Islet precursor cell (in vitro differentiated cells): ENCODE measurements around the gene BEAN1.

Source experiments
- DNase-seq: peaks from one replicate; pipeline ENCODE4 v3.0.0-alpha.2; 2018

BEAN1 gene

DNA sequence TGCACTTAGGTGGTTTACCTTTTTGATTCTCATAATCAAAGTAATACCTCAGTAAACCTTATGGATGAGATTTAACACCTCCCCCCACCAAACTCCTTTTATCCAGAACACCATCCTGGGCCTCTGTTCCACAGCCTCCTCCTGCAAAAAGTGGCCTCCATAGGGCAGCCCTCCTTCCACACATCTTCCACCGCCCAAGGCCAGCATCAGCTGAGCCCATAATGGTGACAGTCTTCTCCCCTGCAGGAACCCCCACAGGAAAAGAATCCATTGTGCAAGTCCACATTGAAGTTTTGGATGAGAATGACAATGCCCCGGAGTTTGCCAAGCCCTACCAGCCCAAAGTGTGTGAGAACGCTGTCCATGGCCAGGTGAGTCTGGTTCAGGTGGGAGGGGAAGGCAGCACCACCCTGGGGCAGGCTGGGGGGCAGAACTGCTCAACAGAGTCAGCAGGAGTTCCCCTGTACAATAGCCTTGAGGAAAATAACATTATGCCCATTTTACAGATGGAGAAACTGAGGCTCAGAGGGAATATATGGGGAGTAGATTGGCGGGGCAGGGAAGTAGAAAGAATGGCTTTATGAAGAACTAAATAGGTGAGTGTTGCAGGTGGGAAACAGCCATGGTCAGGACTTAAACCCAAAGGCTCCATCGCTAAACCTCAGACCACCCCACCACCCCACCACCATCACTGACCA, 29.2 kb upstream of the BEAN1 start:
- DNase-seq = peak; percentile 20

DNA sequence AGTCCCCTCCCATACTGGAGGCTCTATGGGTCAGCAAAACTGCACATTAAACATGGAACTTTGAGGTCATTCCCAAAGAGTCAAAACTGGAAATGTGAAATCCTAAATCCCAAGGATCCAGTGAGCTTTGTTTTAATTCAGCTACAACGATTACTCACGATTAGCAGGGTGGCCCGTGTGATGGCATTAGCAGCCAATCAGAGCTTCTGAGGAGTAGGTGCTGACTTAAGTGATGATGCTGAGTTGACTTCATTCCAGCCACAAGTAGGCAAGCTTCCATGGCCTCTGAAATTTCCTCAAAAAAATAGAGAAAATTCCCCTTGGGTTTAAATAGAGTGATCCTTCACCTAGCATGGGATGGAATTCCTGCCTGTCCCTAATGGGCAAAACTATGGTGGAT, 28.1 kb upstream of the BEAN1 start:
- DNase-seq = no peak

DNA sequence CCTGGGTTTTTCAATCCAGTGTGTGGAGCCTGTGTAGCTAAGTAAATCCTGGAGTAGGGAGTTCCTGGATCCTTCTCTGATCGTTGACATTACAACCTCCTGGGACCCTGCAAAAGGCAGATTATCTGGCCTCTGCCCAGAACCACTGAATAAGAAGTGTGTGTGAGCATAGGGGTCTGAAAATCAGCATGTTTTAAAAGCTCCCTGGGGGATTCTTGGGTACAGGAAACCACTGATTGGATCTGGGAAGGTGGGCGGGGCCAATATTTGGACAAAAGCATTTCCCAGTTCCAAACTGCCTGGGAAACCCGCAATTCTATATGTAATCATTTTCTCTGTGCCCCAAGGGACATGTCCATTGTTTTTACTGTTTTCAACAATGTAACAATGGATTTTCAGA, 27.2 kb upstream of the BEAN1 start:
- peak; percentile 32 for DNase-seq

DNA sequence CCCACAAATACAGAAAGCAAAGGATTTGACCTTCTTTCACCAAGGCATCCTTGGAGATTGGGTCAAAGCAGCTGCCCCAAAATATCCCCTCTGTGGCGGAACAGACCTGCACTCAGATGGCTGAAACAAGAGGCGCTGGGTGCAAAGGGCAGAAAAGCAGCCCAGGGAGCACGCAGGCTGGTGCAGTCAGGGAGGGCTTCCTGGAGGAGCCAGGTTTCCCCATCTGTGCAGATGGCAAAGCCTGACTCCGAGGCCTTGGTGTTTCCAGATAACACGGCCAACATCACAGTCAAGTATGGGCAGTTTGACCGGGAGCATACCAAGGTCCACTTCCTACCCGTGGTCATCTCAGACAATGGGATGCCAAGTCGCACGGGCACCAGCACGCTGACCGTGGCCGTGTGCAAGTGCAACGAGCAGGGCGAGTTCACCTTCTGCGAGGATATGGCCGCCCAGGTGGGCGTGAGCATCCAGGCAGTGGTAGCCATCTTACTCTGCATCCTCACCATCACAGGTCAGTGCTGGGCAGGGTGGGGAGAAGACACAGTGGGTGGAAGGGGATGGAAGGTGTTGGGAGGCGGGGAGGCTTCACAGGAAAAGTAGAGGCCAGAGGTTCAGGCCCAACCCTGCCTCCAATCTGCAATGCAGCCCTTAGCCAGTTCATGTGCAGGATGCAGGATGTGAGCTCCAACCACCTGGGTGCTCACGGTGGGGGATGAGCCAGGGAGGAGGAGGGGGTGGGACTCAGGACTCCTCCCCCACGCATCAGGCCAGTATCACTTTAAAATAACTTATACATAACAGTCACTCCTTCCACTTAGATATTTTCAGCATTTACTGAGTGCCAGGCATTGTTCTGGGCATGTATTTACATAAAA, 26.4 kb upstream of the BEAN1 start:
- DNase-seq = peak; percentile 49

DNA sequence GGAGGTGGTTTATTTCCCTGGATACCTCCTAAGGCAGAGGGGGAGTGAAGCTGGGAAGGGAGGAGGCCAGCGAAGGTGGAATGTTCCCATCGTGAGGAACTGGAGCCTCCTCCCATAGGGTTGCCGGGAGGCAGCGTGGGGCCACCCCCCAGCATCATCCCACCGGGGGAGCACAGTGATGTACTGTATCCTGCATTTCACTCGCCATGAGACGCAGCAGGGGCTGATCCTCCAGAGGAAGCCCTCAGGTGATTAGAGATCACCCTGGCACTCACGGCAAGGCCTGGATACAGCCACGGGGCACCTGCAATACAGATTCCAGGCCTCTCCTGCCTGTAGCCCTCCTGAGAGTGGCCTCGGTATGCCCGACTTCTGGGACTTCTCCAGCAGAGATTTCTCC, 25.5 kb upstream of the BEAN1 start:
- DNase-seq = peak; percentile 32

DNA sequence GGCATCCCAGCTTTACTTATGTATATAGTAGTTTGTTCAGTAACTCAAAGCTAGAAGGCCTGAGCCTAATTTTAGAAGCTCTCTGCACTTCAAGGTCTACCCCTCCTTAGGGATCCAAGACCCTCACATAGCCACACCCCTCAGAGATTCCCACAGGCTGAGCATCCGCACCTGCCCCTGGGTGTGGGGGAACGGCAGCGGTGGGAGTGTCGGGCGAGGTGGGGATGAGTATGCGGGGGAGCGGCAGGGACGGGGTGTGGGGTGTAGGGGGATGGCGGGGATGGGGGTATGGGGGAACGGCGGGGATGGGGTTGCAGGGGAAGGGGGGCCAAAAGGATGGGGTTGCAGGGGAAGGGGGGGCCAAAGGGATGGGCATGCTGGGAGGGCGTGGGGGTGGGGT, 24.9 kb upstream of the BEAN1 start:
- peak; percentile 12 for DNase-seq

DNA sequence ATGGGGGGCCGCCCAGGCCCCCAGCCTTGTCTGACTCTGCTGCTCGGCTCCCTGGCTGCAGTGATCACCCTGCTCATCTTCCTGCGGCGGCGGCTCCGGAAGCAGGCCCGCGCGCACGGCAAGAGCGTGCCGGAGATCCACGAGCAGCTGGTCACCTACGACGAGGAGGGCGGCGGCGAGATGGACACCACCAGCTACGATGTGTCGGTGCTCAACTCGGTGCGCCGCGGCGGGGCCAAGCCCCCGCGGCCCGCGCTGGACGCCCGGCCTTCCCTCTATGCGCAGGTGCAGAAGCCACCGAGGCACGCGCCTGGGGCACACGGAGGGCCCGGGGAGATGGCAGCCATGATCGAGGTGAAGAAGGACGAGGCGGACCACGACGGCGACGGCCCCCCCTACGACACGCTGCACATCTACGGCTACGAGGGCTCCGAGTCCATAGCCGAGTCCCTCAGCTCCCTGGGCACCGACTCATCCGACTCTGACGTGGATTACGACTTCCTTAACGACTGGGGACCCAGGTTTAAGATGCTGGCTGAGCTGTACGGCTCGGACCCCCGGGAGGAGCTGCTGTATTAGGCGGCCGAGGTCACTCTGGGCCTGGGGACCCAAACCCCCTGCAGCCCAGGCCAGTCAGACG, 24.4 kb upstream of the BEAN1 start:
- peak; percentile 50 for DNase-seq

DNA sequence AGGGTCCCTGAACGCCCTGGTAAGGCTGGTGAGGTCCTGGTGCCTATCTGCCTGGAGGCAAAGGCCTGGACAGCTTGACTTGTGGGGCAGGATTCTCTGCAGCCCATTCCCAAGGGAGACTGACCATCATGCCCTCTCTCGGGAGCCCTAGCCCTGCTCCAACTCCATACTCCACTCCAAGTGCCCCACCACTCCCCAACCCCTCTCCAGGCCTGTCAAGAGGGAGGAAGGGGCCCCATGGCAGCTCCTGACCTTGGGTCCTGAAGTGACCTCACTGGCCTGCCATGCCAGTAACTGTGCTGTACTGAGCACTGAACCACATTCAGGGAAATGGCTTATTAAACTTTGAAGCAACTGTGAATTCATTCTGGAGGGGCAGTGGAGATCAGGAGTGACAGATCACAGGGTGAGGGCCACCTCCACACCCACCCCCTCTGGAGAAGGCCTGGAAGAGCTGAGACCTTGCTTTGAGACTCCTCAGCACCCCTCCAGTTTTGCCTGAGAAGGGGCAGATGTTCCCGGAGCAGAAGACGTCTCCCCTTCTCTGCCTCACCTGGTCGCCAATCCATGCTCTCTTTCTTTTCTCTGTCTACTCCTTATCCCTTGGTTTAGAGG, 23.5 kb upstream of the BEAN1 start:
- peak; percentile 51 for DNase-seq

DNA sequence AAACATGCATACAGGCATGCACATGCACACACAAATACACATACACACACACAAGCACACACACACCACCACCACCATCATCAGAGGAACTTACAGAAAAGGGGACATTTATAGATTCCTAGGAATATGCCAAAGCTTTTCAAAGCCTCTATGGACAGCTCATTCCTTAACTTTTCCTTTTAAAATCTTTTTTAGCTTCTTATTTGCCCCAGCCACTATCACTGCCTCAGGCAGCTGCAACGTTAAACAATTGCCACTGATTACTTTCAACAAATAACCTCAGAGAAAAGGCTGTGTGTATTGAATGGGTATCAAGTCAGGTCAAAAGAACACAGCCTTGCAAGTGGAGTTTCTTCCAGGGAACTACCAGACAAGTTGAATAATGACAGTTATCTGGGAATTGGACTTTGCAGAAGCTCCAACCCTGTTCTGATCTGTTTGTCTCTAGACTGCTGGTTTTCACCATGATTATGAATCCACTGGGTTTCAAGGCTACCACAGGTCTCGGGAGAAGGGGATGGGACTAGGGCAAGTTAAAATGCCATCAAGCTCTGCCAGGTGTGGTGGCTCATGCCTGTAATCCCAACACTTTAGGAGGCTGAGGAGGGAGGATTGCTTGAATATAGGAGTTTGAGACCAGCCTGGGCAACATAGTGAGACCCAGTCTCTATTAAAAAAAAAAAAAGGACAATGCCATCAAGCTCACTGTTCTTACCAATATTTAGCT, 21.9 kb upstream of the BEAN1 start:
- DNase-seq = peak; percentile 4

DNA sequence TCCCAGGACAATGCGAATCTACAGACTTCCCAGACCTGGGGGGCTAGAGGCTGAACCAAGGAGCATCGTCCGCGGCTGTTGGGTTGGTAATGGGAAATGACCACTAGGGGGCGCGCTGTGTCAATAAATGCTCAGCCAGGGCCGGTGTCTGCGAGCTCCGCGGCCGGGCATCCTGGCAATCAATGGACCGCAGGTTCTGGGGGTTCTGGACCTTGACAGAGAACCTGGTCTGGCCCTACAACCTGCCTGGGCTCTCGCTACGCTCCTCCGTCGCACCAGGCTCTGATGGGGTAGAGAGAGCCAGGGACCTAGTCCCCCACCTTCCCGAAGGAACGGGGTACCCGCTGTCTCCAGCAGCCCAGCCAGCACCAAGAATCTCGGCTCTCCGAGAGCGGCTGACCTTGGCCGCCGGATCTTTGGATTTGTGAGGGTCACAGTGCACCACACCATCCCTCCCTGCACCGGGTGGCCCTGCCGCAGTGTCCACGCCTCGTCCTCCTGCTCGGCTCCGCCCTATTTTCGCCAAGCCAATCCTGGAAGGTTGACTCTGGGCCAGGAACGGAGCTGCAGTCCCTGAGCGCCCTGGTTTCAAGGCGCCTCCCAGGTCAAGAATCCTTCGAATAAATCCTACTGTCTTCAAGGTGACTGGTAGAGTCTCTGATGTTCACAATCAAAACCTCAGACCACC, 20.4 kb upstream of the BEAN1 start:
- peak; percentile 91 for DNase-seq

DNA sequence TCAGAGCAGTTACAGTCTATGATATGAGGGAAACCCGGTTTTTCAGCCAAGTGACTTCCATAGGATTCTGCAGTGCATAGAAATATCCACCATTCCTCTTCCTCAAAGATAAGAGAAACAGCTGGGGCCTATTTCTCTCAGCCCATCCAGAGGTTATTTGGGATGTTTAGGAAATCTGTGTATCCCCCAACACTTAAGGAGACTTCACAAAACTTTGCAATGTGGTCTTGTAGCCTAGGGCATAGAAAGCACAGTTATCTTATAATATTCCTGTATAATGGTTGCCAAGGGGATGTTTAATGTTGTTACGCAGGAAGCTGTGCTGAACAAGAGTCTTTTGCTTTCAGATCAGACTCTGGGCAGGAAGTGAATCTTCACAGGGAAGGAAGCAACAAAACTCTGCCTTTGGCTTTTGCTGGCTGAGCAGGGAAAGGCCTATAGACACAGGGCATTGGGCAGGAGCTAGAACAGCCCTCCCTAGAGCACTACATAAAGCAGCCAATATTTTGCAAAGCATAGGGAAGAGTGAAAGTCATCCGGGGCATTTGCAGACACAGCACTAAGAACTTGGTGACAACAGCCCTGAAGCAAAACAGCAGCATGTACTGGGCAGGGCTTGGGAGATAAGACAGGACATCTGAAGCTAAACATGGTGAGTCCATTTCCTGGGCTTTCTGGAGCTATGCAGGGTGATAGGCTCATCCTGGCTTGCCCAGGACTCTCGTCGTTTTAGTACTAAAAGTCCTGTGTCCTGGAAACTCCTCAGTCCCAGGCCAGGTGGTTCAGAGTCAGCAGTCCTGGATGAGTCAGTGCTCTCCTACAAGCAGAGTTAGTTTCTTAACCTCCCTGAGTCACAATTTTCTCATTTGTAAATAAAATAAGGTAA, 18.7 kb upstream of the BEAN1 start:
- peak; percentile 93 for DNase-seq

DNA sequence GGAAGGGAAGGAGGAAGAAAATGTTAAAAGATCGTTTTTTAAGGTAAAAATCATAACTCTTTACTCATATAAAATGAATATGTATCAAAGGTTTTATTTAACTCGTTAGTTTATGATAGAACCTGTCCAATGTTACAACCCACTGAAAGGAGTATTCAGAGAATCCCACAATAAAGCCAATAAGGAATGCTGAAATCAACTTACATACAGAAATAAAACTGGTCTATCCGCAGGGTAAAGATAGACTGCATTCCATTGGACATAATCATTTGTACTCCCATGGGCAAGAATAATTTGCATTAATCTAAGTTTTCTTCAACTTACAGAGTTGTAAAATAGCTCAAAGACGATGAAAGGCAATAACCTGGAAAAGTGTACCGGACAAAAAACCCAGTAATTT, 17.9 kb upstream of the BEAN1 start:
- DNase-seq = no peak

DNA sequence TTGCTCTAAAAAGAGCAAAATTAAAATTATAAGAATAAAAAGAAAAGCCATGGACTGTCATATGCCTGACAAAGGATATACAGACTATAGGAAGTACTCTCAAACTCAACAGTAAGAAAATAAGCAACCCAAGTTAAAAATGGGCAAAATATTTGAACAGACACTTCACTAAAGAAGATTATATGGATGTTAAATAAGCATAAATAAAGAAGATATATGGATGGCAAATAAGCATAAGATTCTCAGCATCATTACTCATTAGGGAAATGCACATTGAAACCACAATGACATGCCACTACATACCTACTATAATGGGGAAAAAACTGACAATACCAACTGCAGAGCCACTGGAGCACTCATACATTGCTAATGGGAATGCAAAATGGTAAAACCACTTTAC, 14.9 kb upstream of the BEAN1 start:
- no peak for DNase-seq

DNA sequence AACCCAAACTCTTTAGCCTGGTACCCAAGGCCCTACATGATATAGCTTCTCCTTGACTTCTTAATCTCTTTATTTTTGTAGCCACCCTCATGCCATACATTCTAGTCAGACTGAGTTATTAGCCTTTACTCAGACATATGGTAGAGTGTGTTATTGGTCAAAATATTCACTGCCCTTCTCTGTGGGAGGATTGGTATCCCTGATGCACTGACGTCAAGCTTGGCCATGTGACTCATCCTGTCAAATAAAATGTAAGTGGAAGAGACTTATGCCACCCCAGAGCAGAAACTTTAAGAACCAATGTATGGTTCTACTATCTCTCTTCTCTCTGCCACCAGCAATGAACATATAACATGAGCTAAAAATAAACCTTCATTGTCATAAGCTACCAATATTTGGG, 12.2 kb upstream of the BEAN1 start:
- DNase-seq = no peak

DNA sequence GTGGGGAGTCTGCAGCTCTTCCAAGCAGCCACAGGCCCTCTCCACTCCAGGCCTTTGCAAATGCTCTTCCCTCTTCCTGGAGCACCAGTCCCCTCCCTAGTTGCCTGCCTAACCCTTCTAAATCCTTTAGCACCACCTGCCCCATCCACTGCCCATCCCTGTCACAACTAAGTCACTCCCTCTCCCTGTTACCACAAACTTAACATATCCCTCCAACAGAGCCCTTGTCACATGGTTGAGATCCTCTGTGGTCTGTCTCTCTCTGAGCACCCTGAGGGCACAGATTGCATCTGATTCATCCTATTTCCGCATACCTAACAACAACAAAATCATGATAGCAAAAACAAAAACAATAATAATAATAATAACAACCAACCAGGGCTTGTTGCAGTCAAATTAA, 11.0 kb upstream of the BEAN1 start:
- DNase-seq = peak; percentile 53

DNA sequence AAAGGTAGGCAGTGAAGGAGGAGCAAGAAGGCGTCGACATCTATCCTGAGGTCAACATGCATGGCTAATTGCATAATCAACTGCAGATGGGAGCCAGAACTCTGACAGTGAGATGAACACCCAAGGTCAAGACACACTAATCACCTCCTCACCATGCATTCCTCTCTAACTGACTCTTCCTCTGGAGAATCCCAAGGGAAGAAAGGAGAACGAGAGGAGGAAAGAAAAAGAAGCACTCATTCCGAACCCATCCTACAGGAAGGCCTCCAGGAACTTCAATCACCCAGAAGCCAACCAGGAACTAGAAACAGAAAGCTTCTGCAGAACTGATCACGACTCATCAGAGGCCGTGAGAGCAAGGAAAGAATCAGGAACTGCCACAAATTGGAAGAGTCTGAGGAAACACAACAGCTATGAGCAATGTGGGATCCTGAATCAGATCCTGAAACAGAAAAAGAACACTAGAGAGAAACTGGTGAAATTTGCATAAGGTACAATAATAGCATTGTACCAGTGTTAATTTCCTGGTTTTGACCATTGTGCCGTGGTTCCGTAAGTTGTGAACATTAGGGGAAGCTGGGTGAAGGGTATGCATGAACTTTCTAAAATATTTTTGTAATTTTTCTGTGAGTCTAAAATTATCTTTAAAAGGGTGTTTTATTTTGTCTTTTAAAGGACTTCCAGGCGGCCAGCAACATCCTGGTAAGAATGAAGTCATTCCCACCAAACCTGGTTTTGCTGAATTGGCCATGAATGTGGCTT, 10.0 kb upstream of the BEAN1 start:
- peak; percentile 54 for DNase-seq

DNA sequence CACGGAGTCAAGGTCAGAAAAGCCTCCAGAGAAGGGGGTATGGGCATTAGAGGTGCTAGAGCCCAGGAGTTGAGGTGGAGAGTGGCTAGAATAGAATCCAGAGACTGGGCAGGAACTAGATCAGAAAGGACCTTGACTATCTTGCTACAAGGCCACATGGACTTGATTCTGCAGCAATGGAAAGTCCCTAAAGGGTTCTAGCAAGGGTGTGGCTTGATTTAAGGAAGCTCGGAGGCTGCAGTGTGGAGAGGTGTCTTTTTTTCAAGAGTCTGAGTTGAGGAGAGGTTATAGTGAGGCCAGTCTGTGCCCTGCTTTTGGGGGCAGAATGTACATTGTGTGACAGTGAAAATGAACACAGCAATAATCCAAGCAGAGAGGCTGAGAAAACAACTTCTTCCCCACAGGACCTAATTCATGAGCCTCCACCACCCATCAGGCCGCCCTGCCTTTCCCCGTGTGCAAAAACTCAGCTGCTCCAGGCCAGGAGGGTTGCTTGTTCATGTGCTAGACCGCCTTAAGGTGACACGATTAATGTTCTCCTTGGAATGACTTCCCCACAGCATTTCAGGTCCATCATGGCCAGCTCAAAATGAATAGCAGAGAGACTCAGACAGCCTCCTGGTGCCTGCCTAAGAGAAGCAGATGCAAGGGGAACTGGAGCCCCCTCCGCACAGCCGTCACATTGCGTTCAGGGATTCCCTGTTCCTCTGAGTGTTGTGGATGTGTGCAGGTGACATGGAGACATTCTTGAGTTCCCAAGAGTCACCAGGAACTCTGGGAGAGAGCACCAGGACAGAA, 8.7 kb upstream of the BEAN1 start:
- DNase-seq = peak; percentile 33

DNA sequence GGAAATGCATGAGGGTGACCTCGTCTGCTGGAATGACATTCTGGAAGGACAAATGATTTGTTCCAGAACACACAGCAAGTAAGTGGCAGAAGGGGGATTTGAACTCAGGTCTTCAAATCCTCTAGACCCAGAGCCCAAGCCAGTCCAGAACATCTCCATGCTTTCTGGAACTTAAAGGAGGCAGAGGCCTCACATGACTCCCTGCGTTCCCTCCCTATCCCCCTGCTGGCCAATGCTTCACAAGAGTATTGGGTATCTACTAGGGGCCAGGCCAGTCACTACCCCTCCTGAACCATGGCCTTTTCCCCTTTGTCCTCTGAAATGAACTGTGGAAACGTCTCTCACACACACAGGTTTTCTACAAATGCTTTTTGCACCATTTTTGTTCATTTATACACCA, 7.6 kb upstream of the BEAN1 start:
- peak; percentile 53 for DNase-seq

DNA sequence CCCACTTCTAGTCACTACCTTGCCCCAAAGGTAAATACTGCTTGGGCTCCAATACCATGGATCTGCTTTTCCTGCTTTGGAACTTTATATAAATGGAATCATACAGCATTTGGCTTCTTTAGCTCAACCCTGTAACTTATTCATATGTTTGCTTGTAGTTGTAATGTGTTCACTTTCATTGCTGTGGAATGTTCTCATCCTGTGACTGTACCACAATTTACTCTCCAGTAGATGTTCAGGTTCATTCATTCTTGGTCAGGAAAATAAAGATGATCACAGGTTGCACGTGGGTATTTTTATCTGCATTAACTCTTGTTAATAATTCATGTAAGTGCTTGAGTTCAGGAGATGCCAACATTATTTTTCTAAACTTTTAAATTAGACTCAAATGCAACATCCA, 6.7 kb upstream of the BEAN1 start:
- DNase-seq = no peak
